Thymus (tissue), 11 donors: ENCODE data around the gene TTLL11. TPM values are rescaled to one million over a fixed set of nuclear protein-coding genes. Genes with fewer than 3 reads are reported as not detected.

Experiments
- DNase-seq, 9 donors: peaks; one replicate each; pipeline ENCODE4 v3.0.0-alpha.2; 2013; ENCODE audit warnings: low spot score in 9 of 9, low read depth in 6 of 9, missing footprints in 1 of 9
- H3K27ac ChIP-seq, 2 donors: one replicate each; pipeline ENCODE4 v1.5.1; 2013; ENCODE audit warnings: control low read depth in 1 of 2, low read depth in 1 of 2, low read length in 1 of 2, mild to moderate bottlenecking in 1 of 2, moderate library complexity in 1 of 2
- H3K27me3 ChIP-seq, 2 donors: one replicate each; pipeline ENCODE4 v1.5.1; 2013; ENCODE audit warnings: low read length in 1 of 2; ENCODE audit not compliant: control insufficient read depth in 2 of 2, insufficient read depth in 1 of 2
- H3K36me3 ChIP-seq, 2 donors: one replicate each; pipeline ENCODE4 v1.5.1; 2013; ENCODE audit warnings: low read length in 1 of 2, mild to moderate bottlenecking in 1 of 2, moderate library complexity in 1 of 2; ENCODE audit not compliant: control insufficient read depth in 2 of 2, insufficient read depth in 2 of 2
- H3K4me1 ChIP-seq, 2 donors: one replicate each; pipeline ENCODE4 v1.5.1; 2013; ENCODE audit warnings: low read length in 2 of 2; ENCODE audit not compliant: control insufficient read depth in 2 of 2, insufficient read depth in 2 of 2
- H3K4me3 ChIP-seq, 2 donors: one replicate each; pipeline ENCODE4 v1.5.1; 2013; ENCODE audit warnings: low read length in 2 of 2, control low read depth in 1 of 2, mild to moderate bottlenecking in 1 of 2
- H3K9me3 ChIP-seq, 2 donors: one replicate each; pipeline ENCODE4 v1.5.1; 2013; ENCODE audit warnings: low read length in 1 of 2, mild to moderate bottlenecking in 1 of 2; ENCODE audit not compliant: control insufficient read depth in 2 of 2, insufficient read depth in 1 of 2
- WGBS: extraction: QIAGEN DNeasy Blood & Tissue Kit; methylation state at CpG from one replicate; pipeline ENCODE4 v1.1.7; 2013; 5-methylcytosine and 5-hydroxymethylcytosine counted together
- polyA plus RNA-seq: library from polyadenylated mRNA; stranded (reverse); fragments of 200-250 nt; gene quantifications from one replicate; pipeline ENCODE4 v1.2.3, GENCODE V29; 2013
- total RNA-seq: library from RNA; stranded (reverse); fragments of 120-200 nt; gene quantifications from one replicate; pipeline ENCODE4 v1.2.4, GENCODE V29; 2013
- donor health status: healthy.

The TTLL11 gene
- total and polyA plus RNA-seq, 2 donors = 2.1 to 4.0 TPM

- H3K9me3 ChIP-seq = no peaks in the 10 kb centered on the region
- peaks cover 4 to 42% of the 10 kb centered on the region in 2 donors for H3K4me1 ChIP-seq
- H3K36me3 ChIP-seq = no peaks in the 10 kb centered on the region
- H3K27me3 ChIP-seq = no peaks in the 10 kb centered on the region
- H3K4me3 ChIP-seq = no peak overlapping the region
- H3K27ac ChIP-seq = no peak overlapping the region
- WGBS = 97% methylated on average over 3 of the region's 3 CpGs
- DNase-seq = no peak
These were observed 256.7 kb downstream of the TTLL11 start for GRCh38 chr9:121836366-121836885.

- 97% methylated on average over 5 of the region's 5 CpGs for WGBS
- Histone ChIP-seq H3K4me1 (peaks cover 0 to 36% of the 10 kb centered on the region in 2 donors), H3K9me3 (no peaks in the 10 kb centered on the region), H3K4me3 (no peak overlapping the region), H3K36me3 (no peaks in the 10 kb centered on the region), H3K27ac (no peak overlapping the region), H3K27me3 (no peaks in the 10 kb centered on the region)
- DNase-seq = no peak
These were observed 257.3 kb downstream of the TTLL11 start for GRCh38 chr9:121835587-121836365.

GRCh38 chr9:121833061-121833460 lies 260.0 kb downstream of the TTLL11 start:
- H3K9me3 ChIP-seq = no peaks in the 10 kb centered on the region
- H3K4me1 ChIP-seq = peaks cover 0 to 9% of the 10 kb centered on the region in 2 donors
- H3K27me3 ChIP-seq = no peaks in the 10 kb centered on the region
- WGBS = 98% methylated on average over 9 of the region's 9 CpGs
- no peak for DNase-seq
- H3K27ac ChIP-seq = no peak overlapping the region
- H3K36me3 ChIP-seq = no peaks in the 10 kb centered on the region
- H3K4me3 ChIP-seq = no peak overlapping the region

- Histone ChIP-seq H3K36me3 (no peaks in the 10 kb centered on the region), H3K9me3 (no peaks in the 10 kb centered on the region), H3K27me3 (no peaks in the 10 kb centered on the region), H3K4me1 (no peaks in the 10 kb centered on the region), H3K27ac (no peak overlapping the region), H3K4me3 (no peak overlapping the region)
- no peak for DNase-seq
- WGBS = over 99% methylated on average over 3 of the region's 3 CpGs
These were observed 261.2 kb downstream of the TTLL11 start for GRCh38 chr9:121831869-121832268.

- Histone ChIP-seq H3K27ac (no peak overlapping the region), H3K4me1 (no peaks in the 10 kb centered on the region), H3K4me3 (no peak overlapping the region), H3K36me3 (no peaks in the 10 kb centered on the region), H3K27me3 (no peaks in the 10 kb centered on the region), H3K9me3 (no peaks in the 10 kb centered on the region)
- no peak for DNase-seq
- 96% methylated on average over 3 of the region's 3 CpGs for WGBS
These were observed 262.5 kb downstream of the TTLL11 start for GRCh38 chr9:121830441-121831140.

- Histone ChIP-seq H3K4me3 (no peak overlapping the region), H3K27ac (no peak overlapping the region), H3K36me3 (no peaks in the 10 kb centered on the region), H3K27me3 (no peaks in the 10 kb centered on the region), H3K4me1 (peaks cover 0 to 14% of the 10 kb centered on the region in 2 donors), H3K9me3 (no peaks in the 10 kb centered on the region)
- DNase-seq = no peak
- WGBS = 96% methylated on average over 17 of the region's 17 CpGs
These were observed 265.7 kb downstream of the TTLL11 start for GRCh38 chr9:121827251-121827967.

GRCh38 chr9:121826711-121827110 lies 266.4 kb downstream of the TTLL11 start:
- Histone ChIP-seq H3K36me3 (no peaks in the 10 kb centered on the region), H3K9me3 (no peaks in the 10 kb centered on the region), H3K27ac (no peak overlapping the region), H3K4me3 (no peak overlapping the region), H3K4me1 (peaks cover 0 to 21% of the 10 kb centered on the region in 2 donors), H3K27me3 (no peaks in the 10 kb centered on the region)
- WGBS = 99% methylated on average over 7 of the region's 7 CpGs
- DNase-seq = no peak

- DNase-seq = no peak
- Histone ChIP-seq H3K9me3 (no peaks in the 10 kb centered on the region), H3K4me1 (peaks cover 0 to 34% of the 10 kb centered on the region in 2 donors), H3K4me3 (no peak overlapping the region), H3K27me3 (no peaks in the 10 kb centered on the region), H3K36me3 (no peaks in the 10 kb centered on the region), H3K27ac (no peak overlapping the region)
- WGBS = 95% methylated on average over 12 of the region's 12 CpGs
These were observed 267.9 kb downstream of the TTLL11 start for GRCh38 chr9:121825031-121825691.
